HEK293T (cell line): ENCODE measurements around the gene TLR6.

Experiments used
- CTCF ChIA-PET: fragments of 350-600 bp; formaldehyde crosslinking; extraction: SDS; loops from one replicate; lab custom pipeline; 2021; ENCODE audit warnings: antibody characterized with exemption, inconsistent platforms; lab: Yijun Ruan, JAX
- POLR2A ChIA-PET: fragments of 350-600 bp; formaldehyde crosslinking; extraction: SDS; loops from one replicate; lab custom pipeline; 2020; ENCODE audit warnings: antibody characterized with exemption, inconsistent platforms; lab: Yijun Ruan, JAX
- DNase-seq: peaks from one replicate; pipeline ENCODE4 v3.0.0; 2012; ENCODE audit warnings: mixed read lengths; ENCODE audit errors: extremely low spot score
- ARNT ChIP-seq: fragments of 450-650 bp; IDR thresholded peaks from 2 replicates; pipeline ENCODE4 v1.6.1; 2017; ENCODE audit warnings: mild to moderate bottlenecking
- BHLHE40 ChIP-seq: fragments of 450-650 bp; IDR thresholded peaks from 2 replicates; pipeline ENCODE4 v1.6.1; 2016; ENCODE audit warnings: mild to moderate bottlenecking, moderate library complexity, borderline replicate concordance
- CTBP1 ChIP-seq: fragments of 450-650 bp; IDR thresholded peaks from 2 replicates; pipeline ENCODE4 v1.6.1; 2016; ENCODE audit warnings: borderline replicate concordance
- ELF4 ChIP-seq: fragments of 450-650 bp; IDR thresholded peaks from 2 replicates; pipeline ENCODE4 v1.6.1; 2017; ENCODE audit warnings: antibody characterized with exemption
- FOXA1 ChIP-seq: fragments of 450-650 bp; IDR thresholded peaks from 2 replicates; pipeline ENCODE4 v1.6.1; 2016; ENCODE audit warnings: mild to moderate bottlenecking
- FOXK2 ChIP-seq: fragments of 450-650 bp; IDR thresholded peaks from 2 replicates; pipeline ENCODE4 v1.6.1; 2016; ENCODE audit warnings: mild to moderate bottlenecking
- FOXM1 ChIP-seq: fragments of 450-650 bp; IDR thresholded peaks from 2 replicates; pipeline ENCODE4 v1.6.1; 2017; ENCODE audit warnings: mild to moderate bottlenecking, borderline replicate concordance
- HDGF ChIP-seq: fragments of 450-650 bp; IDR thresholded peaks from 2 replicates; pipeline ENCODE4 v1.6.1; 2017; ENCODE audit warnings: antibody characterized with exemption, borderline replicate concordance
- L3MBTL2 ChIP-seq: fragments of 450-650 bp; conservative IDR thresholded peaks from 2 replicates; pipeline ENCODE4 v1.6.1; 2016; ENCODE audit warnings: mild to moderate bottlenecking
- LEF1 ChIP-seq: fragments of 450-650 bp; IDR thresholded peaks from 2 replicates; pipeline ENCODE4 v1.6.1; 2017; ENCODE audit warnings: mild to moderate bottlenecking, borderline replicate concordance
- NFRKB ChIP-seq: fragments of 450-650 bp; IDR thresholded peaks from 2 replicates; pipeline ENCODE4 v1.6.1; 2016; ENCODE audit warnings: mild to moderate bottlenecking, moderate library complexity
- SP1 ChIP-seq: fragments of 450-650 bp; IDR thresholded peaks from 2 replicates; pipeline ENCODE4 v1.6.1; 2017
- SUZ12 ChIP-seq: fragments of 450-650 bp; IDR thresholded peaks from 2 replicates; pipeline ENCODE4 v1.6.1; 2016; ENCODE audit warnings: mild to moderate bottlenecking
- TARDBP ChIP-seq: fragments of 450-650 bp; IDR thresholded peaks from 2 replicates; pipeline ENCODE4 v1.6.1; 2016
- ZNF384 ChIP-seq: fragments of 450-650 bp; IDR thresholded peaks from 2 replicates; pipeline ENCODE4 v1.6.1; 2016
- TF ChIP-seq, protein P1 (sequence below): fragments of 450-650 bp; IDR thresholded peaks from 2 replicates; pipeline ENCODE4 v1.6.1; 2016

Gene TLR6

DNA sequence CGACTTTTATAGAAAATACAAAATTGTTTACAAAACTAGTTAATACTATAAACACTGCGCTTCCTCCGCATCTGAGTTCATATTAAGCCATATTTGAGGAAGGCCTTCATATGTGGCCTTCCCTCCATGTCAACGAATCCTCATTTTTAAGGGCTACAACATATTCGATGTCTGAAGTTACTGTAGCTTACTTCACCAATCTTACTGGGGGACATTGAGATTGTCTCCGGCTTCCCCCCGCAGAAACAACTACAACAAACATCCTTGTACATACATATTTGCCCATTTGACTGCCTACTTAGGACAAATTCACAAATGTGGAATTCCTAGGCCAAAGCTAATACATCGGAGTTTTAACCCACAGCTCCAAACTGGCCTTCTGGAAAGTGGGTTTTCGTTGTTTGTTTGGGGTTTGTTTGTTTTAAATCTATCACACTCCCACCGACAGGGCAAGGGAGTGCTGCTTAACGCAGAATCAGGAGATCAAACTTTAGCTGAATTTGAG lies 10.4 kb upstream of the TLR6 start:
- CTCF ChIA-PET, result interaction anchor here (0.5 to 0.7 kb wide), 2 partner anchors 12 to 1364 kb away, joined by 3 to 7 read pairs; no protein-coding TSS in a partner anchor
- DNase-seq, result no peak
- TF ChIP-seq L3MBTL2, result no peak
- TF ChIP-seq FOXM1, result no peak
- no peak for TF ChIP-seq CTBP1
- TF ChIP-seq SP1, result no peak
- no peak for TF ChIP-seq ZNF384
- TF ChIP-seq ELF4, result no peak
- no peak for TF ChIP-seq LEF1
- no peak for TF ChIP-seq FOXA1
- TF ChIP-seq ARNT, result no peak
- TF ChIP-seq TARDBP, result no peak
- TF ChIP-seq, protein P1, sequence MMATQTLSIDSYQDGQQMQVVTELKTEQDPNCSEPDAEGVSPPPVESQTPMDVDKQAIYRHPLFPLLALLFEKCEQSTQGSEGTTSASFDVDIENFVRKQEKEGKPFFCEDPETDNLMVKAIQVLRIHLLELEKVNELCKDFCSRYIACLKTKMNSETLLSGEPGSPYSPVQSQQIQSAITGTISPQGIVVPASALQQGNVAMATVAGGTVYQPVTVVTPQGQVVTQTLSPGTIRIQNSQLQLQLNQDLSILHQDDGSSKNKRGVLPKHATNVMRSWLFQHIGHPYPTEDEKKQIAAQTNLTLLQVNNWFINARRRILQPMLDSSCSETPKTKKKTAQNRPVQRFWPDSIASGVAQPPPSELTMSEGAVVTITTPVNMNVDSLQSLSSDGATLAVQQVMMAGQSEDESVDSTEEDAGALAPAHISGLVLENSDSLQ, result no peak
- TF ChIP-seq BHLHE40, result no peak
- no peak for TF ChIP-seq SUZ12
- no peak for TF ChIP-seq NFRKB
- POLR2A ChIA-PET, result interaction anchor here (1.3 kb wide), 1 partner anchor 11 kb away, joined by 7 read pairs; no protein-coding TSS in a partner anchor

DNA sequence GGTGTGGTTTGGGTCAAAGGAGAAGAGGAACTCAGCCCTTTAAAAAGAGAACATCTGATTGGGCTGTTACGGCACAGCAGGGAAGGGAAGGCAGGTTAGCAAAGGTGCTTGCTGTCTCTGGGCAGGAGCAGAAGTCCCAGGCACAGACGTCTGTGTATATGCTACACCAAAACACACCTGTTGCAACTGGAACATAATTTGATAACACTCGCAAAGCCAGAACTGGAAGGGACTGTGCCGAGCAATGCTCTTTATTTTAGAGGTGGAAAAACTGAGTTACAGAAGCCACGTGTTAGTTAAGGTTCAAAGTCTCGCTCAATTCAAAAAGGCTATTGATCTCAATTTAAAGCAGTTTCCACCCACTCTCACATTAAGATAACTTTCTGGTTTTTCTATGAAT lies 8.8 kb upstream of the TLR6 start:
- CTCF ChIA-PET, result interaction anchor here (0.6 kb wide), 1 partner anchor 61 kb away, joined by 3 read pairs; no protein-coding TSS in a partner anchor
- DNase-seq, result no peak
- no peak for TF ChIP-seq L3MBTL2
- TF ChIP-seq CTBP1, result no peak
- no peak for TF ChIP-seq BHLHE40
- no peak for TF ChIP-seq HDGF
- TF ChIP-seq ZNF384, result no peak
- TF ChIP-seq NFRKB, result no peak
- no peak for TF ChIP-seq LEF1
- TF ChIP-seq SUZ12, result no peak
- no peak for TF ChIP-seq ELF4
- TF ChIP-seq TARDBP, result no peak
- no peak for TF ChIP-seq FOXM1
- TF ChIP-seq SP1, result no peak
- TF ChIP-seq, protein P1, result no peak
- no peak for TF ChIP-seq ARNT
- TF ChIP-seq FOXA1, result no peak
- no peak for TF ChIP-seq FOXK2
- POLR2A ChIA-PET, result no interaction called here

DNA sequence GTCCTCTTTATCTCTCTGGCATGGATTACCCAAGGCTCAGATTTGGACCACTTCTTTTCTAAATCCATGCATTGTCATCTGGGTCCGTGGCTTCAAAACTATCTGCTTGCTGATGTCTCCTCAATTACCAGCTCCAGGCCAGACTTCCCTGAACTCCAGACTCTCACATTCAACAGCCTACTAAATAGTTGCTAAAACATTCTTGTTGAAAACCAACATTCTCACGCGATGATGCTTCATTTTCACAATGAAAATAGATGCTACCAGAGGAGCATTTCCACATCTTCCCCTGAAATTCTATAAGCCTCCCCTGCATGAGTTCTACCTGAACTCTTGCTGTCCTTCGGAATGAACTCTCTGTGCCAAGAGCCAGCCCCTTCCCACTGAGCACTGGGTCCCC lies 5.2 kb upstream of the TLR6 start:
- ChIA-PET POLR2A (no interaction called here), CTCF (interaction anchor here (0.7 to 3.0 kb wide), 3 partner anchors 12 to 267 kb away, joined by 3 to 21 read pairs (median 11); no protein-coding TSS in a partner anchor)
- TF ChIP-seq FOXK2 (no peak), FOXA1 (no peak), L3MBTL2 (no peak)
- DNase-seq, result no peak

DNA sequence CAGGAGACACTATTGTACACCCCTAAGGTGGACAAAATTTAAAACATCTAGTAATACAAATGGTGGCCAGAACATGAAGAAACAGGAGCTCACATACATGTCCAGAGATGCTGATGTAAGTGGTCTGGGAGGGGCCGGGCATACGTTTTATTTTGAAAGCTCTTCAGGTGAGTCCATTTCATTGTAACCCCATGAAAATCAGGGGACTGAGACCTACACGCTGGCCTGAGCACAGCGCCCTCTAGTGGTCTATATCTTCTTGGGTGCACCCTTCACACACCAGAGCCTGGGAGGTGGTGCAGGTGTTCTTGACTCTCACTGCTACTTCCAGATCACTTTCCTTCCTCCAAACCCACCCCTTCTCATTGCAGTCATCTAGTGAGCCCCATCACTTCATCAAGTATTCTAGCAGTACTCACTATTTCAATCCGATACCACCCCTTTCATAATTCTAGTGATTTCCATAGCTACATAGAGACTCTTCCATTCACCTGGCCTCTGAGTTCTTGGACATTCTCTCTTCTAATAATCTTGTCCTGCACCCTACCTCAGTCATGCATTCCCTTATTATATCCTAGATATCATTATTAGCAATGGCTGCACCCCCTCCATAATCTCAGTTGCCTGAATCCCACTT lies 4.3 kb upstream of the TLR6 start:
- ChIA-PET POLR2A (no interaction called here), CTCF (interaction anchor here (0.6 to 3.0 kb wide), 16 partner anchors 10 to 1016 kb away, joined by 3 to 21 read pairs (median 4); partner anchors contain the start of gene TLR10)
- TF ChIP-seq SUZ12 (no peak), BHLHE40 (no peak)
- peak; percentile 39 for DNase-seq

DNA sequence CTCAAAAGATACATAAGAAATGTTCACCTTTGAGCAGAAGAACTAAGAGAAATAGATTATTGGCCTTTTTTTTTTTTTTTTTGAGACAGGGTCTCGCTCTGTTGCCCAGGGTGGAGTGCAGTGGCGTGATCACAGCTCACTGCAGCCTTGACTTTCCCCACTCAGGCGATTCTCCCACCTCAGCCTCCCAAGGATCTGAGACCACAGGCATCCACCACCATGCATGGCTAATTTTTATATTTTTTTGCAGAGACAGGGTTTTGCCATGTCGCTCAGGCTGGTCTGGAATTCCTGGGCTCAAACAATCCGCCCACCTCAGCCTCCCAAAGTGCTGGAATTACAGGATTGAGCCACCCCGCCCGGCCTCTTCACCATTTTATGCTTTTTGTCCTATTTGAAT lies 2.9 kb upstream of the TLR6 start:
- no peak for DNase-seq
- CTCF ChIA-PET, result interaction anchor here (1.9 to 3.0 kb wide), 2 partner anchors 77 to 100 kb away, joined by 7 to 21 read pairs; partner anchors contain the start of gene TLR10
- POLR2A ChIA-PET, result no interaction called here
- TF ChIP-seq, protein P1, result no peak
- TF ChIP-seq TARDBP (no peak), FOXA1 (no peak), CTBP1 (no peak), ELF4 (no peak)

DNA sequence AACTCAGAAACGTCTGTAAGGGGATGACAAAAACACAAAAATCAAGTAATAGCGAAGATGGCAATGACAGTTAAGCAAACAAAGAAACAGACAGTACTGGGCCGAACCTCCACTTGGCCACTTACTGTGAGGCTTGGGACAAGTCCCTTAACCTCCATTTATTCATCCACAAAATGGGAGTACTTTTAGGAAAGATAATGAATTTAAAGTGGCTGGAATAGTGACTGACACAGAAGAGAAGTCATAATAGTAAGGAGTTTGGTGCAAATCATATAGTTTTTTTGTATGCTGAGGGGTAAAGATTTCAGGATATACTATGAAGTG lies 1.4 kb upstream of the TLR6 start:
- DNase-seq, result no peak
- ChIA-PET CTCF (interaction anchor here (0.7 kb wide), 1 partner anchor 11 kb away, joined by 3 read pairs; no protein-coding TSS in a partner anchor), POLR2A (no interaction called here)
- no peak for TF ChIP-seq SP1
- TF ChIP-seq BHLHE40, result no peak
- no peak for TF ChIP-seq SUZ12
- TF ChIP-seq L3MBTL2, result no peak
- no peak for TF ChIP-seq NFRKB
- TF ChIP-seq LEF1, result no peak
- no peak for TF ChIP-seq HDGF
- TF ChIP-seq CTBP1, result no peak
- TF ChIP-seq, protein P1, result no peak
- no peak for TF ChIP-seq ARNT
- no peak for TF ChIP-seq ELF4
